Activated B cell treated with CpG ODN at 0.5 μM for 24 hours (primary cell): Measurements from ENCODE around the gene PNLIPRP1. TPM values are rescaled to one million over a fixed set of nuclear protein-coding genes. Genes with fewer than 3 reads are reported as not detected.

Experiments
- ATAC-seq: fragments of 200-7000 bp; cut with Tn5 transposase; one replicate; pipeline ENCODE4 v1.10.0; 2021; ENCODE audit warnings: low read depth, mild to moderate bottlenecking, moderate library complexity
- CTCF ChIA-PET: fragments of 350-600 bp; sonication (Branson Sonifier 250); formaldehyde crosslinking; loops from one replicate; lab custom pipeline; 2021; ENCODE audit warnings: antibody characterized with exemption; lab: Charles Lee
- POLR2A ChIA-PET: fragments of 350-600 bp; sonication (Branson Sonifier 250); formaldehyde crosslinking; loops from one replicate; lab custom pipeline; 2021; ENCODE audit warnings: antibody characterized with exemption; lab: Charles Lee
- DNase-seq: peaks from one replicate; pipeline ENCODE4 v3.0.0; 2022
- H3K27ac Mint-ChIP-seq: one replicate; pipeline ENCODE4 v1.8.0; 2020; ENCODE audit warnings: mixed read lengths
- H3K27me3 Mint-ChIP-seq: one replicate; pipeline ENCODE4 v1.8.0; 2021; ENCODE audit warnings: mixed read lengths
- H3K36me3 Mint-ChIP-seq: one replicate; pipeline ENCODE4 v1.8.0; 2021; ENCODE audit warnings: low read depth, mixed read lengths
- H3K4me1 Mint-ChIP-seq: one replicate; pipeline ENCODE4 v1.8.0; 2021; ENCODE audit warnings: mixed read lengths
- H3K4me3 Mint-ChIP-seq: one replicate; pipeline ENCODE4 v1.8.0; 2020; ENCODE audit warnings: mild to moderate bottlenecking, mixed read lengths
- H3K9me3 Mint-ChIP-seq: one replicate; pipeline ENCODE4 v1.8.0; 2020; ENCODE audit warnings: mixed read lengths
- CTCF ChIP-seq: fragments of 200-600 bp; IDR thresholded peaks from one replicate; pipeline ENCODE4 v1.8.0; 2022; ENCODE audit warnings: antibody characterized with exemption, mild to moderate bottlenecking
- intact Hi-C: fragments of 100-400 bp; cut with micrococcal nuclease; formaldehyde crosslinking; loops from one replicate; pipeline ENCODE4 v1.15.1; 2024
- total RNA-seq: library from RNA; stranded (reverse); gene quantifications from 2 replicates; pipeline ENCODE4 v1.2.3, GENCODE V29; 2022

PNLIPRP1 gene
- total RNA-seq: not detected in 2 replicates

GRCh38 chr10:116590590-116591444 lies at the start of gene PNLIPRP1:
Gene PNLIPRP1 (plus strand): TSS chr10:116590959. CDS start chr10:116591130, 171 bp downstream.
- Mint-ChIP-seq H3K27ac (no peak within 1 kb of the TSS), H3K27me3 (no peaks in the 10 kb centered on the region), H3K36me3 (no peaks in the 10 kb centered on the region), H3K4me3 (no peak within 1 kb of the TSS), H3K4me1 (no peaks in the 10 kb centered on the region), H3K9me3 (peaks cover 2% of the 10 kb centered on the region)
- ChIA-PET POLR2A (no interaction called here), CTCF (no interaction called here)
- DNase-seq: no peak
- no peak for ATAC-seq
- TF ChIP-seq CTCF: no peak
- intact Hi-C loops: no loop called here

- intact Hi-C loops: no loop called here
- H3K4me3 Mint-ChIP-seq: no peak overlapping the region
- DNase-seq: no peak
- TF ChIP-seq CTCF: no peak
- no peak overlapping the region for H3K27ac Mint-ChIP-seq
- H3K27me3 Mint-ChIP-seq: peaks cover 2% of the 10 kb centered on the region
- no peaks in the 10 kb centered on the region for H3K4me1 Mint-ChIP-seq
- CTCF ChIA-PET: no interaction called here
- H3K9me3 Mint-ChIP-seq: peaks cover 3% of the 10 kb centered on the region
- POLR2A ChIA-PET: no interaction called here
- H3K36me3 Mint-ChIP-seq: no peaks in the 10 kb centered on the region
- no peak for ATAC-seq
Observed at GRCh38 chr10:116542007-116542677, 48.6 kb upstream of the PNLIPRP1 start.

- Mint-ChIP-seq H3K4me1 (no peaks in the 10 kb centered on the region), H3K4me3 (no peak overlapping the region), H3K36me3 (no peaks in the 10 kb centered on the region), H3K27ac (no peak overlapping the region), H3K9me3 (no peaks in the 10 kb centered on the region), H3K27me3 (peaks cover 2% of the 10 kb centered on the region)
- no peak for ATAC-seq
- CTCF ChIA-PET: no interaction called here
- POLR2A ChIA-PET: no interaction called here
- intact Hi-C loops: no loop called here
- DNase-seq: no peak
- no peak for TF ChIP-seq CTCF
Observed at GRCh38 chr10:116545122-116545521, 45.6 kb upstream of the PNLIPRP1 start.

GRCh38 chr10:116545756-116546155 lies 45.0 kb upstream of the PNLIPRP1 start, which contains the start of gene PNLIP:
Gene PNLIP (plus strand): TSS chr10:116545931. CDS start chr10:116546093, 162 bp downstream.
- CTCF ChIA-PET: no interaction called here
- no peaks in the 10 kb centered on the region for H3K4me1 Mint-ChIP-seq
- POLR2A ChIA-PET: no interaction called here
- H3K9me3 Mint-ChIP-seq: no peaks in the 10 kb centered on the region
- no peaks in the 10 kb centered on the region for H3K36me3 Mint-ChIP-seq
- intact Hi-C loops: no loop called here
- no peak for DNase-seq
- no peak for TF ChIP-seq CTCF
- ATAC-seq: no peak
- no peak within 1 kb of the TSS for H3K4me3 Mint-ChIP-seq
- H3K27ac Mint-ChIP-seq: no peak within 1 kb of the TSS
- H3K27me3 Mint-ChIP-seq: no peaks in the 10 kb centered on the region

GRCh38 chr10:116548301-116548700 lies 42.5 kb upstream of the PNLIPRP1 start:
- ATAC-seq (no peak), DNase-seq (no peak)
- intact Hi-C loops: no loop called here
- Mint-ChIP-seq H3K27ac (no peak overlapping the region), H3K9me3 (no peaks in the 10 kb centered on the region), H3K4me3 (no peak overlapping the region), H3K36me3 (no peaks in the 10 kb centered on the region), H3K4me1 (no peaks in the 10 kb centered on the region), H3K27me3 (no peaks in the 10 kb centered on the region)
- no peak for TF ChIP-seq CTCF
- ChIA-PET CTCF (no interaction called here), POLR2A (no interaction called here)
